ENCODE measurements around the gene ATP10A. TPM values are rescaled to one million over a fixed set of nuclear protein-coding genes. Genes with fewer than 3 reads are reported as not detected.

Gene ATP10A
- total and polyA plus RNA-seq, 2 of the 8 experiments (the other 6 are each of a cell fraction or from before 2014, with no cell fraction given) = 2.0 to 2.8 TPM

DNA sequence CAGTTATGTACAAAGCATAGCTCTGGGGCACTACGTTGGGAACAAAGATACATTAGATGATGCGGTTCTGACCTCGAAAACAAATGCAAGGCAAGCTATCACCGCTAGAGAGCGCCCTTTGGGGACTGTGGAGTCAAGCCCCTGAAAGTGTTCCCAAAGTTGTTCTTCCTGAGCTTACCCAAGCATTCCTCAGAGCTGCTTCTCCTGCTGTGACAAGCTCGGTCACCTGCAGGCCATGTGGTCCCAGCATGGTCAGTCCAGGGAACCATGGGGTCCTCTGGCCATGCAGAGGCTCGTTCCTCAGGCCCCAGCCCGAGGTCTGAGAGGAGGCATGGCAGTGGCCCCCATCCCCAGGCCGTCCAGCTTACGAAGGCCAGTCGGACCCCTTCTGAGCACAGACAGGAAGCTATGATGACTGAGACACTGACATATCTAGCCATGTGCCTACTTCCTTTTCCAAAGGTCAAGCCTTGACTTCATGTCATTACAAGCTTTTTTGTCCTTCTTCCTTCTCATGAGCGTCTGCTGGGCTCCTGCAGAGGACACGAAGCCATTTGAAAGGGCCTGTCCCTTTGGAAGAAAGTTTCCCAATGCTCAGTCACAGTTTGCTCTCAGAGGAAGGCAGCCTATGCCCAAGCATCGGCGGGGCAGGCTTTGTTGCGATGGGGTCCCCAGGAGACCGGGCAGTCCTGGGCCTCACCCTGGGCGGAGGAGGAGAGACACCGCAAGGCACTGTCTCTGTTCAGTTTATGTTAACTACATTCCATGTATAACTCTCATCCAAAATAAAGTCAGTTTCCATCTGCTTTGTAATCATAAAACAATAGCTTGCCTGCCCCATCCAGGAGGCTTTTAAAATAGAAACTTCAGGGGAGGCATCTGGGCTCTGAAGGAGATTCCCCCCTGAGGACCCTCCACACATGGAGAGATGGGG, 79.3 kb downstream of the ATP10A start:
- peak; percentile 54 to 95 for DNase-seq (ENCODE audit: low read depth in 1 of 2, low spot score in 2 of 2)
- H4K8ac ChIP-seq (ENCODE audit: extremely low read depth, insufficient read depth, low read length) = no peak overlapping the region
- POLR2A ChIA-PET (ENCODE audit: partially characterized antibody) = interaction anchor here (0.6 kb wide), 1 partner anchor 248 kb away, joined by 4 read pairs; no protein-coding TSS in a partner anchor
- no peak overlapping the region for H4K91ac ChIP-seq (replicated peaks; ENCODE audit: insufficient read length, low read length)
- CTCF ChIA-PET (ENCODE audit: partially characterized antibody) = interaction anchor here (0.6 to 2.8 kb wide), 52 partner anchors 9 to 1084 kb away, joined by 3 to 26 read pairs (median 5); no protein-coding TSS in a partner anchor
- H2BK5ac ChIP-seq (ENCODE audit: low read depth, low read length) = no peak overlapping the region
- H2BK120ac ChIP-seq (replicated peaks; ENCODE audit: low read depth, low read length) = no peak overlapping the region
- H3K18ac ChIP-seq (ENCODE audit: extremely low read depth, low read length) = no peak overlapping the region
- no peak overlapping the region for H3K9ac ChIP-seq (replicated peaks in 1 of 4; ENCODE audit: extremely low read depth in 1 of 4, low read depth in 3 of 4, low read length in 3 of 4)
- H3K79me1 ChIP-seq (ENCODE audit: low read depth, low read length) = no peaks in the 10 kb centered on the region
- H3K79me2 ChIP-seq (ENCODE audit: control insufficient read depth in 1 of 2, insufficient read depth in 2 of 2, low read length in 2 of 2) = no peaks in the 10 kb centered on the region
- H2BK12ac ChIP-seq (ENCODE audit: low read depth, low read length) = peak overlapping the region; percentile 81; the same call in 1 of the 2 replicates
- no peak overlapping the region for H4K5ac ChIP-seq (ENCODE audit: insufficient read length, low read depth, low read length)
- no peak overlapping the region for H3K4ac ChIP-seq (replicated peaks; ENCODE audit: insufficient read length, low read depth, low read length)
- H3K4me3 ChIP-seq (ENCODE audit: extremely low read depth in 1 of 4, insufficient read depth in 2 of 4, low read depth in 3 of 4, low read length in 4 of 4) = no peak overlapping the region
- no peak overlapping the region for H2AFZ ChIP-seq (ENCODE audit: low read length)
- H3K27ac ChIP-seq (ENCODE audit: low read depth, low read length) = no peak overlapping the region
- no peak overlapping the region for H3K23ac ChIP-seq (ENCODE audit: insufficient read length)
- no peaks in the 10 kb centered on the region for H3K23me2 ChIP-seq (ENCODE audit: low read depth, low read length)
- peak; percentile 88 for FAIRE-seq
- H3K56ac ChIP-seq (replicated peaks; ENCODE audit: insufficient read length, low read depth, low read length) = no peak overlapping the region
- H2AK5ac ChIP-seq (ENCODE audit: low read depth, low read length) = no peak overlapping the region
- H3K9me3 ChIP-seq (ENCODE audit: insufficient read depth in 2 of 2, low read depth in 1 of 2, low read length in 1 of 2) = no peaks in the 10 kb centered on the region
- no peak overlapping the region for H3K4me2 ChIP-seq (ENCODE audit: insufficient read depth in 1 of 2, low read depth in 2 of 2, low read length in 2 of 2)
- peak overlapping the region; percentile 66; the same call in 1 of the 2 replicates for H2BK15ac ChIP-seq (ENCODE audit: low read length)
- no peak overlapping the region for H2BK20ac ChIP-seq (ENCODE audit: low read length)
- no peaks in the 10 kb centered on the region for H3K27me3 ChIP-seq (replicated peaks in 1 of 4; ENCODE audit: control insufficient read depth in 3 of 4, extremely low read depth in 1 of 4, insufficient read depth in 3 of 4, low read length in 3 of 4)
- H3K14ac ChIP-seq (ENCODE audit: insufficient read length) = no peak overlapping the region
- no peaks in the 10 kb centered on the region for H4K20me1 ChIP-seq (replicated peaks in 1 of 2; ENCODE audit: control insufficient read depth in 1 of 2, insufficient read depth in 2 of 2, low read length in 2 of 2)
- WGBS, 2 experiments (ENCODE audit: extremely low coverage in 1 of 2, insufficient coverage in 1 of 2, insufficient read length in 1 of 2, insufficient replicate concordance in 2 of 2, low coverage in 1 of 2, low lambda C conversion rate in 2 of 2, missing lambda C conversion rate in 1 of 2) = 73% methylated on average over 19 of the region's 19 CpGs; no CpG with 5 or more reads in 1 of the 2 experiments
- H3K4me1 ChIP-seq (replicated peaks in 1 of 4; ENCODE audit: control insufficient read depth in 3 of 4, insufficient read depth in 4 of 4, low read length in 3 of 4) = peaks cover 0 to 2% (median 0%) of the 10 kb centered on the region in 4 experiments; a peak in 3 of 7 replicates
- H3K36me3 ChIP-seq (ENCODE audit: control insufficient read depth in 2 of 4, insufficient read depth in 4 of 4, low read length in 3 of 4) = no peaks in the 10 kb centered on the region
- 0 out of 2 replicates have a peak, but pooled peaks have one; percentile 13 for TF ChIP-seq TEAD4 (IDR thresholded peaks at IDR 0.05; ENCODE audit: low read depth, low read length)
- TF ChIP-seq RNF2 (IDR thresholded peaks at IDR 0.05; ENCODE audit: borderline replicate concordance, low read depth, low read length, missing control alignments, poor library complexity, severe bottlenecking) = no peak
- TF ChIP-seq RBBP5 (IDR thresholded peaks at IDR 0.05; ENCODE audit: borderline replicate concordance, low read depth, low read length) = no peak
- TF ChIP-seq BRCA1 (IDR thresholded peaks at IDR 0.05; ENCODE audit: low read depth, low read length) = peak; percentile 18; the same call in 1 of the 2 replicates
- TF ChIP-seq NRF1 (IDR thresholded peaks at IDR 0.05; ENCODE audit: low read depth, low read length) = no peak
- TF ChIP-seq RFX5 (IDR thresholded peaks at IDR 0.05; ENCODE audit: borderline replicate concordance, low read depth, low read length) = no peak
- TF ChIP-seq SIN3A (conservative IDR thresholded peaks at IDR 0.05 in 1 of 2, IDR thresholded peaks at IDR 0.05 in 1 of 2; ENCODE audit: low read depth in 1 of 2, low read length in 2 of 2) = no peak
- TF ChIP-seq, protein P1, sequence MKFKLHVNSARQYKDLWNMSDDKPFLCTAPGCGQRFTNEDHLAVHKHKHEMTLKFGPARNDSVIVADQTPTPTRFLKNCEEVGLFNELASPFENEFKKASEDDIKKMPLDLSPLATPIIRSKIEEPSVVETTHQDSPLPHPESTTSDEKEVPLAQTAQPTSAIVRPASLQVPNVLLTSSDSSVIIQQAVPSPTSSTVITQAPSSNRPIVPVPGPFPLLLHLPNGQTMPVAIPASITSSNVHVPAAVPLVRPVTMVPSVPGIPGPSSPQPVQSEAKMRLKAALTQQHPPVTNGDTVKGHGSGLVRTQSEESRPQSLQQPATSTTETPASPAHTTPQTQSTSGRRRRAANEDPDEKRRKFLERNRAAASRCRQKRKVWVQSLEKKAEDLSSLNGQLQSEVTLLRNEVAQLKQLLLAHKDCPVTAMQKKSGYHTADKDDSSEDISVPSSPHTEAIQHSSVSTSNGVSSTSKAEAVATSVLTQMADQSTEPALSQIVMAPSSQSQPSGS (IDR thresholded peaks at IDR 0.05; ENCODE audit: low read length) = no peak
- TF ChIP-seq SP4 (IDR thresholded peaks at IDR 0.05; ENCODE audit: low read length) = no peak

All from H1 (cell line).